K562 (cell line): ENCODE data around the gene HBEGF. TPM values are rescaled to one million over a fixed set of nuclear protein-coding genes. Genes with fewer than 3 reads are reported as not detected.

Experiments
- ATAC-seq: fragments of 200-7000 bp; cut with Tn5 transposase; 3 replicates; pipeline ENCODE4 v1.9.1; 2020; ENCODE audit warnings: moderate library complexity
- BruUV-seq: library from RNA; stranded (reverse); fragments of 400-500 nt; replicated peaks from 2 replicates; lab custom pipeline; 2021; lab: Mats Ljungman, UMichigan
- CTCF ChIA-PET: fragments of 300-600 bp; formaldehyde crosslinking; extraction: SDS; loops from one replicate; lab custom pipeline; 2021; ENCODE audit warnings: low intra/inter-chr PET ratio; lab: Yijun Ruan, JAX
- POLR2A ChIA-PET: fragments of 300-600, 350-650 bp; sonication (Branson Sonifier 250); formaldehyde crosslinking; extraction: SDS; loops from one replicate; lab custom pipeline; 2021; ENCODE audit warnings: antibody characterized with exemption, inconsistent platforms; lab: Yijun Ruan, JAX
- DNase-seq, 4 experiments: peaks; one replicate each; pipeline versions ENCODE4 v3.0.0 to v3.0.0-alpha.2; 2011 to 2018; ENCODE audit warnings: low spot score in 3 of 4, mixed read lengths in 3 of 4; ENCODE audit errors: extremely low read depth in 1 of 4
- FAIRE-seq: peaks from 2 replicates; lab custom pipeline; 2011; peaks lifted over from hg19 to GRCh38; lab: Jason Lieb, UNC
- H2AFZ ChIP-seq: 2 replicates; pipeline ENCODE4 v1.6.0; 2011; ENCODE audit warnings: low read depth, low read length, control low read depth, inconsistent platforms
- H3K27ac ChIP-seq: fragments of 200-600 bp; 3 replicates; pipeline ENCODE4 v1.8.0; 2011; ENCODE audit warnings: low read depth, mild to moderate bottlenecking, control low read depth, inconsistent platforms, low read length, moderate library complexity, mixed read lengths; ENCODE audit errors: extremely low read depth
- H3K27me3 ChIP-seq, 2 experiments: fragments of 300-600 bp in 1 of 2; 2 replicates in 1 of 2; 3 replicates in 1 of 2; pipeline versions ENCODE4 v1.6.0 to v1.8.0; 2011; ENCODE audit warnings: inconsistent platforms in 2 of 2, low read length in 2 of 2, mild to moderate bottlenecking in 1 of 2, mixed read lengths in 1 of 2, moderate library complexity in 1 of 2; ENCODE audit not compliant: control insufficient read depth in 2 of 2, insufficient read depth in 2 of 2
- H3K36me3 ChIP-seq: fragments of 300-600 bp; 3 replicates; pipeline ENCODE4 v1.8.0; 2011; ENCODE audit warnings: mild to moderate bottlenecking, low read length, inconsistent platforms; ENCODE audit not compliant: control insufficient read depth, insufficient read depth
- H3K4me1 ChIP-seq, 2 experiments: fragments of 200-600 bp in 1 of 2; replicated peaks in 1 of 2; 2 replicates in 1 of 2; 3 replicates in 1 of 2; pipeline versions ENCODE4 v1.5.1 to v1.8.0; 2011; ENCODE audit warnings: inconsistent platforms in 2 of 2, low read length in 2 of 2, mild to moderate bottlenecking in 1 of 2, mixed read lengths in 1 of 2, moderate library complexity in 1 of 2; ENCODE audit not compliant: control insufficient read depth in 2 of 2, insufficient read depth in 2 of 2
- H3K4me2 ChIP-seq: 2 replicates; pipeline ENCODE4 v1.6.1; 2011; ENCODE audit warnings: low read length, control low read depth, inconsistent platforms, mixed read lengths; ENCODE audit not compliant: insufficient read depth
- H3K4me3 ChIP-seq: fragments of 200-600 bp; sonication (generic), shearing (Covaris generic); 2 replicates; pipeline ENCODE4 v1.5.1; 2016; ENCODE audit warnings: control low read depth, inconsistent platforms
- H3K79me2 ChIP-seq: fragments of 200-600 bp; 3 replicates; pipeline ENCODE4 v1.8.0; 2011; ENCODE audit warnings: low read length, inconsistent platforms; ENCODE audit not compliant: control insufficient read depth, insufficient read depth
- H3K9ac ChIP-seq, 2 experiments: 2 replicates each; pipeline versions ENCODE4 v1.6.0 to v1.6.1; 2011; ENCODE audit warnings: low read depth in 2 of 2, low read length in 2 of 2, control low read depth in 1 of 2, inconsistent platforms in 1 of 2, mild to moderate bottlenecking in 1 of 2, mixed read lengths in 1 of 2; ENCODE audit not compliant: insufficient read depth in 1 of 2
- H3K9me1 ChIP-seq: one replicate; pipeline ENCODE4 v1.6.0; 2011; ENCODE audit warnings: inconsistent platforms, mild to moderate bottlenecking, low read length, moderate library complexity; ENCODE audit not compliant: control insufficient read depth, insufficient read depth
- H3K9me3 ChIP-seq: replicated peaks from 2 replicates; pipeline ENCODE4 v1.5.1; 2011; ENCODE audit warnings: low read depth, low read length, inconsistent platforms; ENCODE audit not compliant: control insufficient read depth, insufficient read depth
- H4K20me1 ChIP-seq: replicated peaks from 2 replicates; pipeline ENCODE4 v1.6.1; 2011; ENCODE audit warnings: low read length, inconsistent platforms, mixed read lengths; ENCODE audit not compliant: control insufficient read depth, insufficient read depth
- CBFA2T3 ChIP-seq: fragments of 450-650 bp; IDR thresholded peaks from 2 replicates; pipeline ENCODE4 v1.6.1; 2017
- CBX8 ChIP-seq: fragments of 200-600 bp; sonication (generic); IDR thresholded peaks from 2 replicates; pipeline ENCODE4 v1.6.1; 2012; ENCODE audit warnings: borderline replicate concordance, mixed run types, low read depth, mild to moderate bottlenecking, moderate library complexity, mixed read lengths, low read length, control low read depth, inconsistent platforms; ENCODE audit not compliant: poor library complexity, severe bottlenecking; ENCODE audit errors: extremely low read depth
- SMARCA5 ChIP-seq: fragments of 450-650 bp; IDR thresholded peaks from 2 replicates; pipeline ENCODE4 v1.6.1; 2016
- SPI1 ChIP-seq: IDR thresholded peaks from 2 replicates; pipeline ENCODE4 v1.6.1; 2011; ENCODE audit warnings: low read depth, low read length, control low read depth, borderline replicate concordance
- TEAD4 ChIP-seq, 2 experiments: sonication (generic) in 1 of 2; formaldehyde crosslinking in 1 of 2; IDR thresholded peaks; 2 replicates each; pipeline versions ENCODE4 v1.6.1 to v1.8.0; 2012 to 2022; ENCODE audit warnings: borderline replicate concordance in 1 of 2, inconsistent platforms in 1 of 2, low read length in 1 of 2, mild to moderate bottlenecking in 1 of 2, missing genetic modification reagents in 1 of 2
- TOE1 ChIP-seq, 2 experiments: fragments of 450-650 bp in 1 of 2; sonication (generic) in 1 of 2; formaldehyde crosslinking in 1 of 2; IDR thresholded peaks; 2 replicates each; pipeline versions ENCODE4 v1.7.1 to v1.8.0; 2016 to 2022; ENCODE audit warnings: borderline replicate concordance in 2 of 2, mild to moderate bottlenecking in 2 of 2, antibody characterized with exemption in 1 of 2, inconsistent platforms in 1 of 2, low read depth in 1 of 2, missing genetic modification reagents in 1 of 2, moderate library complexity in 1 of 2
- TRIM24 ChIP-seq, 2 experiments: fragments of 450-650 bp; IDR thresholded peaks; 2 replicates each; pipeline ENCODE4 v1.6.1; 2016
- U2AF2 ChIP-seq: fragments of 200-400 bp; formaldehyde crosslinking; optimal IDR thresholded peaks from 2 replicates; pipeline ENCODE3; 2017; ENCODE audit warnings: low read depth, mild to moderate bottlenecking, low read length
- ZNF140 ChIP-seq: fragments of 250-450 bp; sonication (Bioruptor Pico); IDR thresholded peaks from 2 replicates; pipeline ENCODE4 v1.8.0; 2021; ENCODE audit warnings: moderate library complexity, mild to moderate bottlenecking, inconsistent platforms
- WGBS: fragments of 100-300 bp; shearing (Covaris generic); methylation state at CpG from one replicate; pipeline ENCODE4 v1.1.6; 2016; ENCODE audit warnings: low coverage, mixed read lengths; ENCODE audit not compliant: insufficient coverage; ENCODE audit errors: missing lambda C conversion rate; 5-methylcytosine and 5-hydroxymethylcytosine counted together
- in situ Hi-C: fragments of 300-500 bp; cut with MboI; formaldehyde crosslinking; loops from 4 replicates; pipeline ENCODE4 v1.15.0; 2018; ENCODE audit warnings: inconsistent platforms, mixed read lengths
- intact Hi-C: fragments of 100-400 bp; cut with micrococcal nuclease; formaldehyde crosslinking; loops from 2 replicates; pipeline ENCODE4 v1.14.2; 2022
- polyA plus RNA-seq, 8 experiments: library from polyadenylated mRNA; depleted of rRNA in 4 of 8; stranded (reverse) in 5 of 8; unstranded in 3 of 8; fragments of >200 nt; fragmentation: Nextera tagmentation in 2 of 8; fragmentation: Illumina TruSeq in 1 of 8; extraction: Ambion mirVana in 2 of 8; extraction: Trizol in 1 of 8; gene quantifications; 2 replicates each; pipeline versions ENCODE4 v1.2.1 to v1.2.3, GENCODE V29; 2011 to 2014; ENCODE audit warnings: inconsistent platforms in 1 of 8, missing spikeins in 1 of 8
- total RNA-seq, 7 experiments: library from RNA; depleted of rRNA in 6 of 7; stranded (reverse); fragments of >200 nt in 6 of 7; fragmentation: Illumina TruSeq in 2 of 7; extraction: Trizol in 2 of 7; gene quantifications; 2 replicates each; pipeline versions ENCODE4 v1.2.1 to v1.2.3, GENCODE V29; 2011 to 2021; ENCODE audit warnings: low replicate concordance in 1 of 7
- TF ChIP-seq, protein P1 (sequence below): fragments of 450-650 bp; IDR thresholded peaks from 2 replicates; pipeline ENCODE4 v1.6.1; 2016; ENCODE audit warnings: borderline replicate concordance
- TF ChIP-seq, protein P2 (sequence below): fragments of 250-450 bp; sonication (Bioruptor Pico); IDR thresholded peaks from 2 replicates; pipeline ENCODE4 v1.6.1; 2021; ENCODE audit warnings: mild to moderate bottlenecking

Gene HBEGF
- total and polyA plus RNA-seq, 9 of the 15 experiments (the other 6 are each of a cell fraction or from before 2014, with no cell fraction given) = 0.11 to 1.1 (median 0.60) TPM

DNA sequence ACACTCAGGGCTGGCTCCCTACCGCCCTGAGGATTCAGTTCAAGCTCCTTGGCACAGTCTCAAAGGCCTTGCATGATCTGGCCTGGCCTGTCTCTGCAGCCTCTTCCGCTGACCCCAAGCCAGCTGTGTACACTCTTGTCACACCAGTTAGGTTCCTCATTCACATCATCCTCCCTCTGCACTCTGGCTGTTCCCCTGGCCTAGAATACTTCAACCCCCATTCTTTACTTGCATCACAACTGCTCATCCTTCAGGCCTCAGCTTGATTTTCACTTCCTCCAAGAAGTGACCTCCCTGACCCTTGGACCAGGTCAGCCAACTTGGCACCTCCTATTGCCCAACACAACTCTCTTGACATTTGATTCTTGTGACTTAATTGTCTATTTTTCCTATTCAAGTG, 24.6 kb downstream of the HBEGF start (continued):
- TF ChIP-seq ZNF140 (CRISPR knock-in tag) (no peak), CBX8 (no peak), CBFA2T3 (no peak), SMARCA5 (no peak), U2AF2 (no peak), TEAD4 (IDR thresholded peaks at IDR 0.05; ENCODE audit: low read length) (no peak), TEAD4 (CRISPR knock-in tag; IDR thresholded peaks at IDR 0.05; ENCODE audit: borderline replicate concordance) (no peak), TOE1 (IDR thresholded peaks at IDR 0.05; ENCODE audit: borderline replicate concordance) (no peak), TOE1 (CRISPR knock-in tag; IDR thresholded peaks at IDR 0.05; ENCODE audit: borderline replicate concordance, low read depth) (no peak)
- TF ChIP-seq, protein P1, sequence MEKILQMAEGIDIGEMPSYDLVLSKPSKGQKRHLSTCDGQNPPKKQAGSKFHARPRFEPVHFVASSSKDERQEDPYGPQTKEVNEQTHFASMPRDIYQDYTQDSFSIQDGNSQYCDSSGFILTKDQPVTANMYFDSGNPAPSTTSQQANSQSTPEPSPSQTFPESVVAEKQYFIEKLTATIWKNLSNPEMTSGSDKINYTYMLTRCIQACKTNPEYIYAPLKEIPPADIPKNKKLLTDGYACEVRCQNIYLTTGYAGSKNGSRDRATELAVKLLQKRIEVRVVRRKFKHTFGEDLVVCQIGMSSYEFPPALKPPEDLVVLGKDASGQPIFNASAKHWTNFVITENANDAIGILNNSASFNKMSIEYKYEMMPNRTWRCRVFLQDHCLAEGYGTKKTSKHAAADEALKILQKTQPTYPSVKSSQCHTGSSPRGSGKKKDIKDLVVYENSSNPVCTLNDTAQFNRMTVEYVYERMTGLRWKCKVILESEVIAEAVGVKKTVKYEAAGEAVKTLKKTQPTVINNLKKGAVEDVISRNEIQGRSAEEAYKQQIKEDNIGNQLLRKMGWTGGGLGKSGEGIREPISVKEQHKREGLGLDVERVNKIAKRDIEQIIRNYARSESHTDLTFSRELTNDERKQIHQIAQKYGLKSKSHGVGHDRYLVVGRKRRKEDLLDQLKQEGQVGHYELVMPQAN = no peak

DNA sequence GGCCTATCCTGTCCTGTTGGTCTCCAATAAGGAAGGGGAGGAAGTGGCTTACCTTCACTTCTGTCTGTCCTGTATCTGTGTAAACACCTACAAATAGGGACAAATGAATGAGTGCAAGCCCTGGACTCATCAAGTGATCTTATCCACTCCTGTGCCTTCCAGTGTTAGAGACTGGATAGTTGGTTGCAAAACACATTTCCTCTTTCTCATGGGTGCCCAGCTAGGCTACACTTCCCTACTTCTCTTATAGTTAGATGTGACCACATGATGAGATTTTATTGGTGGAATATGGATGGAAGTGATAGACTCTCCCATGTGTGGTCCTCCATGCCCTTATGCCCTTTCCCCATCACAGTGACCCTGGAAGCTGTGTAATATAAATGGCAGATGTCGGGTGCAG, 26.6 kb downstream of the HBEGF start:
- no peaks in the 10 kb centered on the region for H3K9me1 ChIP-seq
- intact Hi-C loops (no loop called here), in situ Hi-C loops (no loop called here)
- DNase-seq (no peak), FAIRE-seq (no peak), ATAC-seq (no peak)
- no peak overlapping the region for H2AFZ ChIP-seq
- POLR2A ChIA-PET = interaction anchor here (2.0 kb wide), 1 partner anchor 9 kb away, joined by 9 read pairs; no protein-coding TSS in a partner anchor
- no peaks in the 10 kb centered on the region for H3K9me3 ChIP-seq
- BruUV-seq = no TSS peak
- TF ChIP-seq TRIM24 (IDR thresholded peaks at IDR 0.05) (no peak), SPI1 (0 out of 2 replicates have a peak, but pooled peaks have one; percentile 6)
- TF ChIP-seq, protein P2, sequence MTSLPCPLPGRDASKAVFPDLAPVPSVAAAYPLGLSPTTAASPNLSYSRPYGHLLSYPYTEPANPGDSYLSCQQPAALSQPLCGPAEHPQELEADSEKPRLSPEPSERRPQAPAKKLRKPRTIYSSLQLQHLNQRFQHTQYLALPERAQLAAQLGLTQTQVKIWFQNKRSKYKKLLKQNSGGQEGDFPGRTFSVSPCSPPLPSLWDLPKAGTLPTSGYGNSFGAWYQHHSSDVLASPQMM (CRISPR knock-in tag) = no peak
- no peaks in the 10 kb centered on the region for H3K36me3 ChIP-seq
- H4K20me1 ChIP-seq = no peaks in the 10 kb centered on the region
- CTCF ChIA-PET = no interaction called here
- no peaks in the 10 kb centered on the region; a peak in 1 of 5 replicates for H3K27me3 ChIP-seq
- no peak overlapping the region for H3K4me2 ChIP-seq
- no peaks in the 10 kb centered on the region for H3K4me1 ChIP-seq
- 25% methylated on average over 1 of the region's 1 CpG for WGBS
- H3K79me2 ChIP-seq = no peaks in the 10 kb centered on the region
- no peak overlapping the region for H3K27ac ChIP-seq
- H3K9ac ChIP-seq = no peak overlapping the region
- H3K4me3 ChIP-seq = no peak overlapping the region
